ENCODE data around the gene IDH1.

GRCh38 chr2:208224802-208225201 is 30.1 kb downstream of the IDH1 start:
- TF ChIP-seq RAD21 (IDR thresholded peaks at IDR 0.05; ENCODE audit: low read length) (no peak), MAFK (IDR thresholded peaks at IDR 0.05; ENCODE audit: low read depth, low read length) (no peak), POLR2A (IDR thresholded peaks at IDR 0.05; ENCODE audit: low read depth, low read length) (no peak), CTCF (conservative IDR thresholded peaks at IDR 0.05; ENCODE audit: low read depth, low read length) (no peak), MXI1 (IDR thresholded peaks at IDR 0.05; ENCODE audit: borderline replicate concordance, low read depth, low read length) (no peak), CEBPB (IDR thresholded peaks at IDR 0.05; ENCODE audit: low read depth, low read length) (no peak), CHD1 (IDR thresholded peaks at IDR 0.05; ENCODE audit: low read depth, low read length) (no peak), FOS (IDR thresholded peaks at IDR 0.05; ENCODE audit: low read depth, low read length) (no peak), MAZ (IDR thresholded peaks at IDR 0.05; ENCODE audit: borderline replicate concordance, low read depth, low read length) (no peak), BHLHE40 (IDR thresholded peaks at IDR 0.05; ENCODE audit: low read depth, low read length) (no peak), SMC3 (IDR thresholded peaks at IDR 0.05; ENCODE audit: low read depth, low read length) (no peak), RCOR1 (IDR thresholded peaks at IDR 0.05; ENCODE audit: insufficient replicate concordance, low read length) (no peak), RFX5 (IDR thresholded peaks at IDR 0.05; ENCODE audit: low read depth, low read length) (no peak)
- TF ChIP-seq, protein P1, sequence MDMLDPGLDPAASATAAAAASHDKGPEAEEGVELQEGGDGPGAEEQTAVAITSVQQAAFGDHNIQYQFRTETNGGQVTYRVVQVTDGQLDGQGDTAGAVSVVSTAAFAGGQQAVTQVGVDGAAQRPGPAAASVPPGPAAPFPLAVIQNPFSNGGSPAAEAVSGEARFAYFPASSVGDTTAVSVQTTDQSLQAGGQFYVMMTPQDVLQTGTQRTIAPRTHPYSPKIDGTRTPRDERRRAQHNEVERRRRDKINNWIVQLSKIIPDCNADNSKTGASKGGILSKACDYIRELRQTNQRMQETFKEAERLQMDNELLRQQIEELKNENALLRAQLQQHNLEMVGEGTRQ (IDR thresholded peaks at IDR 0.05; ENCODE audit: low read depth, low read length) = no peak

Measured in IMR-90 (cell line).